GM18873 (cell line): ENCODE data around the gene TRIP12.
"Not testable (repeated sequence)": the region's sequence is repeated elsewhere in the genome, so short reads cannot be mapped to it uniquely, and the experiment has no call there.

Experiments
- ATAC-seq: cut with Tn5 transposase; IDR thresholded peaks from one replicate; pipeline ENCODE4 v1.9.1; 2021; ENCODE audit warnings: mild to moderate bottlenecking, moderate library complexity, moderate number of reproducible peaks; ENCODE audit not compliant: unreplicated experiment, low FRiP score

TRIP12 gene

DNA sequence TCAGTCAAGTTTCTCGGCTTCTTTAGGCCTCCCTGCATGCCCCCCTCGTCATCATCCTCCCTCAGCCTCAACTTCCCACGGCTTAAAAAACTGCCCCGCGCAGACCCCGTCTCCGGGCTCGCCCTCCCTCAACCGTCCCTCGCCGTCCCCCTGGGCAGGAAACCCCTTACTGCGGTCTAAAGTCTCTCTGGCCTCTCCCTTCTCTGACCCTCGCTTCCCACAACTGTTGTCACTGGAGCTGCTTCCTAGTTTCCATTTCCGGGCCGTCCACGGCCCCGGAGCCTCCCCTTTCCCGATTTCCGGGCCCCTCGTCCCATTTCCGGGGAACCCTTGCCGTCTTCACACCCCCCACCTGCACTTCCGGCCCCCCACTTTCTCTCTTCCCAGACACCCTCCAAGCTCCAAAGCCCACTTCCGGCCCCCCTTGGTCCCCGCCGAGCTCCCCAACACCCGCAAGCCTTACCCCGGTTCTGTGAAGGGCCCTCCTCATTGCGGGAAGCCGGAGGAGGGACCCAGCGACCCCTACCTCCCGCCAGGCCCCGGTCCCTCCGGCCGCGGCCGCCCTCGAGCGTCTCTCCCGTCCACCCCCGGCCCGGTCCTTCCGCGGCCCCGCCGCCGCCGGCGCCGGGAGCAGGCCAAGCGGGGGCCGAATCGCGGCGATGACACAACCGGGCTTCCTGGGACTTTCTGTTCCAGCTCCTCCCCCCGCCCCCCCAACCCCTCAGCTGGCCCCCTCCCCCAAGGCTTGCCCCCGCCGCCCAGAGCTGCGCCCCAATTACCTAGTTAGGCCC is 513 bp downstream of the TRIP12 start:
- ATAC-seq = no peak

DNA sequence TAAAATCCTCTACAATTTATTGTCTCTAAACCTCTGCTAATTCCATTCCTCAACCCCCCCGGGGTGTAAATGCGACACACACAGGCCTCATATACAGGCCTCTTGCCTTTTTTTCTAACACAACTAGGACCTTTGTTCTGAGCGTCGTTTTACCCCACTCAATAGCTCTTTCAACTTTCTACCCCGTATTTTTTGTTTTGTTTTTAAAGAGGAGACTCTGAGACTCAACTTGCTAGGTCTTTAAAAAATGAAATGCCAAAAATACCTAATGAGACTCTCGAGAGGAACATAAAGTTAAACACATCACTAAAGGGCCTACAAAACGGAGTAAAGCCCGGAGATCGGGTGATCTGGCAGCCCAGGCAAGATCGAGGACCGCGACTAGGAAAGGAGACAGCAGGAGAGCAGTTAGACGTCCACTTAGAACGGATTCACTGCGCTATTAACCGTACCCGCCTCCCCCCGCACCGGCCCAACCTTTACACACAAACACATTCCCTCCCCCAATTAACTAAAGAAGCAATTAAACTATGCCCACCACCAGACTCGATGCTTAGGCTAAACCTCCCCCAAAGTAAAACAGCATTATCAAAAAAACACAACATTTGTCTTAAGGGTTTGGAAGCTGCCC is 1.7 kb downstream of the TRIP12 start:
- no peak for ATAC-seq

GRCh38 chr2:229917793-229918192 is 4.0 kb downstream of the TRIP12 start:
- no peak for ATAC-seq

DNA sequence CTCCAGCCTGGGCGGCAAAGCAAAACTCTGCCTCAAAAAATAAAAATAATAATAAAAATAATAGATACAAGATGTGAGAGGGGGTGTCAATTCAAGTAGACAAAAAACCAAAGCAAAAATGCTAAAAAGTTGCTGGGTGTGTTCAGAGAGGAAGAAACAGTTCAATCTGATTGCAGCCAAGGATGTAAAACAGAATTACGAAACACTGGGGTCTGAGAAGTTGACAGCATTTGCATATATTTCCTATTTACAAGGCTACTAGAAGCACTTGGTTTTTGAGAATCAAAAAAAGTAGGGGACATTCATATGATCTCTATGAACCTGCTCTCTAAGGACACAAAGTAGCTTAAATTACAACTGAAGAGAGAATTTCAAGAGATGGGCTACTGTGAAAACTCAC is 7.6 kb downstream of the TRIP12 start:
- ATAC-seq = no peak

DNA sequence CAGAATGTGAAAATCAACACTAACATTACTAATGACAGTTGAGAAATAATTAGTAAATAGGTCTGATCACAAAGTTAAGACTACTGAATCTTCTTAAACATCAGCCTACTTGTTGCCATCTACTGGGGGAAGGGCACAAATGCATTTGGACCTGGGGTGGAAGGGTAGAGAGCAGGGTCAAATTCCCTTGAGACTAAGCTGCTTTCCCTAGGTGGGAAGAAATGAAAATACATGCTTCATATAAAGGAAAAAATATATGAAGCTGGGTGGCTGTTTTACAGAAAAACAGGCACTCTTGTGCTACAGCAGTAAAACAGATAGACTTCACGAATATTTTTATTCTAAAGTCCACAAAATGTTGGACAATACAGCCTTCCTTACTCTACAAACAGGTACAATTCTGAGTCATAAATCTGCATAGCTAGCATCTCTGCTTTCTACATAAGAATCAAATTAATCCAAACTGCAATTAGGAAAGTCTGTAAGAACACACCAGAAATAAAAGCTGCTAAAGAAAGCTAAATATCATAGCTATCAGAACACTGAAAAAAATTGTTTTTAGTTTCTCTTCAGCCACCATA is 10.9 kb downstream of the TRIP12 start:
- ATAC-seq = no peak

DNA sequence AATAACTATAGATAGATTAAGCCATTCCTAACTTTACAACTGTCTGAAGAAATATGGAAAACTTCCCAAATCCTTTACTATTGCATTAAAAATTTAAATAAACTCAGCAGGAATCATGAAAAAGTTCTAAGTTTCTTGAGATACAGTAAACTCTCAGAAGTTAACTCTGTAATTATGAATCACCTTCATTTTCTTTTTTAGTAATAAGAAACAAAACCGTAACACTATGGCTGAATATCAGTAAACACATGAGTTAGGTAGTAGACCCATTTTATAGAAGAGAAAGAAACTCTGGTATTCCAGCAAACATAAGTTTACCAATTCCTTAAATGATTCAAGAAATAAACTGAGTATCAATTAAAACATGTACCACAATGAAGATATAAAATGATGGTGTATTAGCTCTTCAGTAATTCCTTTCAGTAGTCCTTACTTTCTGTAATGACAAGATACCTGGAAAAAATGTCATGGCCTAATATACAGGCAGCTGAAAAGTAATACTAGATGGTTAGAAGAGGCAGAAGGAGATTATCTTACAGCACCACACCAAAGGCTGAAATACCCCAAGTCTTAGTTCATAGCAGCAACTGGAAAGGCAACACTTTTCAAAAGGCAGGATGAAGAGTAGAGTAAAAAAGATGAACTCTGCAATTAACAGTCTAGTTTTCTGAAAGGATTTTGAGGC is 11.5 kb downstream of the TRIP12 start:
- no peak for ATAC-seq

DNA sequence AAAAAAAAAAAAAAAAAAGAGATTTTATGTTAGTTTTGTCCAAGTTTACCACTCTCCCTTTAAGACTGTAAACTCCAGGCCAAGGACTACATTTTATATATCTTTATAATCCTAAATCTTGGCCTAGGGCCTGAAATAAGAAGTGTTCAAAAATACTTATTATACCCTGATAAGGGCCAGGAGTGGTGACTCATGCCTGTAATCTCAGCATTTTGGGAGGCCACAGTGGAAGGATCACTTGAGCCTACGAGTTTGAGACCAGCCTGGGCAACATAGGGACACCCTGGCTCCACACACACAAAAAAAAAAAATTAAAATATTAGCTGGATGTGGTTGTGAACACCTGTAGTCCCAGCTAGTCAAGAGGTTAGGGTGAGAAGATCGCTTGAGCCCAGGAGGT is 12.7 kb downstream of the TRIP12 start:
- no peak for ATAC-seq

GRCh38 chr2:229905601-229906000 is 16.2 kb downstream of the TRIP12 start:
- ATAC-seq = no peak

DNA sequence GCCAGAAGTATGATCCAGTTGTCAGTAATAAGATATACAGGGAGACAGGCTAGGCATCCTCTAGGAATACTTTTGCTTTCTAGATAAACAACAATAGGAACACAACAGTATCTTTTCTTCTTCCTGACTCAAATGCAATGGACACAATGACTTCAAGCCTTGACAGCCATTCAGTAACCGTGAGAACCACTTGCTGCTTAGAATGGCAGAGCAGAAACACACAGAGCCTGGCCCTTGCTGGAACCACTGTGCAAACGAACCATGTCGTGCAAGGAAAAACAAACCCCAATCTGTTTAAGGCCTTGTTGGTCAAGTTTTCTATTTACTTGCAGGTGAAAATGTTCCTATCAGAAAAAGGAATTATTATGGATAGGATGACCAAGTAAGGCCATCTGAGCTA is 18.8 kb downstream of the TRIP12 start:
- ATAC-seq = no peak

DNA sequence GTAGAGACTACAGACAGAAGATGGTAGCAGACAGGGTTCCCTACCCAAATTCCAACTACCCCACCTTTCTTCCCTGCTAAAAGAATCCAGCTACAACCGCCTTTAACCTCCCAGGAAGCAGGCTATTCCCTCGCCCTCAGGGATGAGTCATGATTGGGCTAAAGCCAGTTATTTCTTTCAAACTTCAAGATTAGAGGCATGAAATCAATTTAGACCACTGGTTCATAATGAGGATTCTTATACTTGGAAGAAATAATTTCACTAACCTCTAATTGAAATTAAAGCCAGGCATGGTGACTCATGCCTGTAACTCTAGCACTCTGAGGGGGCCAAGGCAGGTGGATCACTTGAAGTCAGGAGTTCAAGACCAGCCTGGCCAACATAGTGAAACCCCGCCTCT is 20.0 kb downstream of the TRIP12 start:
- ATAC-seq = no peak

DNA sequence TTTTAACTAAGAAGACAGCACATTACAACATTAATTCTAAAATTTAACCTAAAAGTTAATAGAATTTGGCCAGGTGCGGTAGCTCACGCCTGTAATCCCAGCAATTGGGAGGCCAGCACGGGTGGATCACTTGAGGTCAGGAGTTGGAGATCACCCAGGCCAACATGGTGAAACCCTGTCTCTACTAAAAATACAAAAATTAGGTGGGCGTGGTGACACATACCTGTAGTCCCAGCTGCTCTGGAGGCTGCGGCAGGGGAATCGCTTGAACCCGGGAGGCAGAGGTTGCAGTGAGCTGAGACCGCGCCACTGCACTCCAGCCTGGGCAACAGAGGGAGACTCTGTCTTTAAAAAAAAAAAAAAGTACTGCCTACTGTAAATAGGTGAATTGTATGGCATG is 21.3 kb downstream of the TRIP12 start:
- ATAC-seq = not testable (repeated sequence)

DNA sequence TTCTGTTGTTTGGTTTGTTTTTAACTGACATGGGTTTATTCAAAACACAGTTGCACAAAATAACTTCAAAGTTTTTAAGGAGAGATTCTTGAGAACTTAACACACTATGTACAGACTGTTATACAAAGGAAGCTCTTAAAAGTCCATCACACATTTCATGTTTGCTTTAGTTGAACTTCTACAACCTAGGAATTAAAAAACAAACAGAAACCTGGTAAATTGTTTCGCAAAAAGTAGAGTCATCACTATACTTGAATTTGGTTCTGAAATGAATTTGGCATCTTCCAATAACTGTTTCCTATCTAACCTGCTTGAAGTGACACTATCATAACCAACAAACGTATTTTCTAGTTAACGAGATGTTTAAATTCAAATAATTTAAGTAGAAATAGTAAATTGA is 21.8 kb downstream of the TRIP12 start:
- no peak for ATAC-seq

- ATAC-seq = no peak
Observed at GRCh38 chr2:229899604-229900003, 22.2 kb downstream of the TRIP12 start.

DNA sequence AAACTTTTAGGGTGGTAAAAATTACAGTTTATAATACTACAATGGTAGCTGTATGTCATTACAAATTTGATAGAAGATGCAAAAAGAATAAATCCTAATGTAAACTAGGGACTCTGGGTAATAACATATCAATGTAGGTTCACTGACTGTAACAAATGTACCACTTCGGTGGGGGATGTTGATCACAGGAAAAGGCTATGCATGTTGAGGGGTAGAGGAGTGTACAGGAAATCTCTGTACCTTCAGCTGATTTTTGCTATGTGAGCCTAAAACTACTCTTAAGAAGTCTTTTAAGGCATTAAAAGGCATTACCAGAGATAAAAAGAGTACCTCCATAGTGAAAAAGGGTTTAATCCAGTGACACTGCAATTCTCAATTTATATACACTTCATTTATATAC is 25.0 kb downstream of the TRIP12 start:
- ATAC-seq = no peak

GRCh38 chr2:229889023-229889422 is 32.8 kb downstream of the TRIP12 start:
- no peak for ATAC-seq

DNA sequence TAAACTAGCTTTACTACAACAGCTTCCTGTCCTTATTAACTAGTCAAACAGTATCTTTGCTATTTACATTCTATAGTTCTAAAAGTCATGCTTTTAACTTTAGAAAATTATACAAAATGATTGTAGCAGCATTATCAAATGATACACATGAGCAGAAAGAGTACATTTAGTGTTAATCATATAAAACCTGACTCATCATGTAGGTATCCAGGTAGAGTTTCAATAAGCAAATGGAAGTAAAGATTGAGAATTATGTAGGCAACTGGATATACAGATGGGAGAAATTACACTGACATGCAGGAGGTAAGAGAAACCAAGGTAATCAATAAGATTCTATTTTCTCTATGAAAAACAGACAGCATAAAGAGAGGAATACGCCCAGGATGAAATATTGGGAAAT is 33.8 kb downstream of the TRIP12 start:
- ATAC-seq = no peak

- ATAC-seq = no peak
Observed at GRCh38 chr2:229887441-229887840, 34.4 kb downstream of the TRIP12 start.

DNA sequence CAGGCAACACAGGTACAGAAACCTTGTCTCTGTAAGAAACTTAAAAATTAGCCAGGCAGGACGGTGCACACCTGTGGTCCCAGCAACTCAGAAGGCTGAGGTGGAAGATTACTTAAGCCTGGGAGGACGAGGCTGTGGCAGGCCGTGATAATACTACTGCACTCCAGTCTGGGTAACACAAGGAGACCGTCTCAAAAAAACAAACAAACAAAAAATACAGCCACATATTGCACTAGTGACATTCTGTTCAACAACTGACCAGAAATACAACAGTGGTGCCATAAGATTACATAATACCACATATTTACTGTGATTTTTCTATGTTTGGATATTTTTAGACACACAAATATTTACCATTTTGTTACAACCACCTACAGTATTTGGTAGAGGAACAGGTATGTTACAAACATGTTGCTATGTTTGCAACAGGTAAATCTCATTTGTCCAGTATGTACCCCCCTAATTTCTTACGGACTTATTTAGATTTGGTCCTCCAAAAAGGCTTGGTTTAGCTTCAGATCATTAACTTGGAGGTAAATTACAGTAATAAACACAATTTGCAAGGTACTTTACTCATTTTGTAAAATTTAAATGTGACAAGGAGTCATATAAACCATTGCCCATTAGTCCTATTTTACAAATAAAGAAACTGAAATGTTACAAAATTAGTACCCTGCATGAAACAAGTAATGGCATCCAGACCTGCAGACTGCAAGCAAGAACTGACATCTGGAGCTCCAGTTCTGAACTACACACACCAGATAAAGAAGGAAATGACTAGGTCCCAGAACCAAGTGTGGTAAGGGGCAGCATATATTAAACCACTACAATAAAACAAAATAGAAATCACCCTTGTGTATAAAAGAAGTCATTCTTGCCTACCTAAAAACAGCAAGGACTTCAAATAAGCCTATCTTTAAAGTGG is 36.8 kb downstream of the TRIP12 start:
- peak; percentile 72 for ATAC-seq

DNA sequence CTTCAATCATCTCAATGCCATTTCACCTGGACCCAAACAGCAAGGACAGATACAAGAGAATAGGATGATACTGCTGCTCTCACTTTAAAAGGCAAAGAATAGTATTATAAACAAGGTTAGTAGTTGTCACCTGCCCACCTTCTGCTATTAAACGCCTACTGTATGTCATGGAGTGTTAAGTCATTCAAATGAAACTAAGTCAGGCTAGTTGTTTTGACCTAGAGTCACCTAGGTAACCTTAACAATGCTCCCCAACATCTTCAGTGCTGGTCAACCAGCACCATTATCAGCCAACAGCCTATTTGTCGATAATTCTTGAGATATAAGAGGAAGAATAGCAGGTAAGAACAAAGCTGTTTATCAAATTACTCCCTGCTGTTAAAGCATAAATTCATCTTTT is 39.2 kb downstream of the TRIP12 start:
- no peak for ATAC-seq

DNA sequence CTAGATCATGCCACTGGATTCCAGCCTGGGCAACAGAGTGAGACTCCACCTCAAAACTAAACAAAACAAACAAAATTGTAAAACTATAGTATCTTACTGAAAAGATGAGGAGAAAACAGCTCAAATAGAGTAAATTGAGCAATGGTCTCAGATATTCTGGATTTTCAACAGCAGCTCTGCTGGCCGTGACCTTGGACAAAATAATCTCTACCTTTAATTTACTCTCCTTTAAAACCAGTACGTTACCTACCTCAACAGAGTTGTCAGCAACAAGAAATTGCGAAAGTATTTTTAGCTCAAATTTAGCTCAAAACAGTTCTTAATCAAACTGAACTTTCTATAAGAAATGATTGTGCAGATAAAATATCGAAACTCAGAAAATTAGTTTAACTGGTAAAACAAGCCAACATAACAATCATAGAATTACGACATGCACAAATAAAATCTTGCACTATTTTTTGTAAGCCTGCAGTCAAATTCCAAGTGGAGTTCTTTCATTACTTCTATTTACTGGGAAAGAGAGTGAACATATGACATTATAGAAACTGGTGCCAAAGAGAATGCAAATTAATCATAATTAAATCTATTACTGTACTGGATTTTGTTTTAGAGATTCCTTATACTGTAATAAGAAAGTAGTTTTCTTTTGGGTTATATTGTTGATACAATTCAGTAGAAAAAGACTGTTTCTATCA is 40.8 kb downstream of the TRIP12 start:
- ATAC-seq = no peak
